ENCODE data around the gene MOV10L1.

The MOV10L1 gene

DNA sequence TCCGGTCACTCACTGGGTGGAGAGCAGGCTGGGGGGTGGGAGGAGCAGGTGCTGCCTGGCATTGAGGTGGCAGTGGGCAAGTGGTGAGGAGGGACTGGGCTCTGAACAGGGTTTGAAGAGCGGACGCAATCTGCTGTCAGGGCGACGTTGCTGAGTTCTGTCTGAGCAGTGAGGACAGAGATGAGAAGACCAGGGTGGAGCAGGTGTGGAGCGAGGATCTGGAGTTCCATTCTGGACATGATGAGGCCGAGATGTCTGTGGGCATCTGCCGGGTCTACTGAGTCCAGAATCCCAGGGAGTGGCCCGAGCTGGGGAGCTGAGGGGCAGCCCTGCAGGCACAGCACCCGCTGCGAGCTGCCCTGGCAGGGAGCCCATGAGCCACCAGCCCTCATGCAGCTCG is 2.2 kb upstream of the MOV10L1 start:
- TF ChIP-seq, protein P1, sequence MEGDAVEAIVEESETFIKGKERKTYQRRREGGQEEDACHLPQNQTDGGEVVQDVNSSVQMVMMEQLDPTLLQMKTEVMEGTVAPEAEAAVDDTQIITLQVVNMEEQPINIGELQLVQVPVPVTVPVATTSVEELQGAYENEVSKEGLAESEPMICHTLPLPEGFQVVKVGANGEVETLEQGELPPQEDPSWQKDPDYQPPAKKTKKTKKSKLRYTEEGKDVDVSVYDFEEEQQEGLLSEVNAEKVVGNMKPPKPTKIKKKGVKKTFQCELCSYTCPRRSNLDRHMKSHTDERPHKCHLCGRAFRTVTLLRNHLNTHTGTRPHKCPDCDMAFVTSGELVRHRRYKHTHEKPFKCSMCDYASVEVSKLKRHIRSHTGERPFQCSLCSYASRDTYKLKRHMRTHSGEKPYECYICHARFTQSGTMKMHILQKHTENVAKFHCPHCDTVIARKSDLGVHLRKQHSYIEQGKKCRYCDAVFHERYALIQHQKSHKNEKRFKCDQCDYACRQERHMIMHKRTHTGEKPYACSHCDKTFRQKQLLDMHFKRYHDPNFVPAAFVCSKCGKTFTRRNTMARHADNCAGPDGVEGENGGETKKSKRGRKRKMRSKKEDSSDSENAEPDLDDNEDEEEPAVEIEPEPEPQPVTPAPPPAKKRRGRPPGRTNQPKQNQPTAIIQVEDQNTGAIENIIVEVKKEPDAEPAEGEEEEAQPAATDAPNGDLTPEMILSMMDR (IDR thresholded peaks at IDR 0.05), result no peak
- H3K27ac ChIP-seq, result no peak overlapping the region
- no peak overlapping the region for H3K4me3 ChIP-seq
- intact Hi-C loops (cut with DNase I; ENCODE audit: low total_unique reads), result no loop called here
- peaks cover 0 to 10% (median 0%) of the 10 kb centered on the region in 3 donors for H3K9me3 ChIP-seq
- H3K27me3 ChIP-seq, result peaks cover 0 to 58% of the 10 kb centered on the region in 2 donors
- no peaks in the 10 kb centered on the region for H3K36me3 ChIP-seq
- H3K4me1 ChIP-seq, result peaks cover 0 to 3% (median 0%) of the 10 kb centered on the region in 4 donors
- DNase-seq, result no peak

DNA sequence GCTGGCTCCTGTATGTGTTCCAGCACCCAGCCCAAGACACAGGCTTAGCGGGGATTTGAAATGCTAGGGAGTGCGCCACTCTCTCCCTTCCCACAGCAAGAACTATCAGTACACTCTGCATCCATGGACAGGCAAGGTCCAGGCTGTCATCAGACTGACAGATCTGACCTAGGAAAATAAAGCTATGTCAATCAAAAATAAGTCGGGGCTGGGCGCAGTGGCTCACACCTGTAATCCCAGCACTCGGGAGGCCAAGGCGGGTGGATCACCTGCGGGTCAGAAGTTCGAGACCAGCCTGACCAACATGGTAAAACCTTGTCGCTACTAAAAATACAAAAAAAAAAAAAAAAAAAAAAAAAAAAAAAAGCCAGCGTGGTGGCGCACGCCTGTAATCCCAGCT is 1.7 kb upstream of the MOV10L1 start:
- intact Hi-C loops (cut with DNase I; ENCODE audit: low total_unique reads), result no loop called here
- DNase-seq, result no peak
- TF ChIP-seq, protein P1 (IDR thresholded peaks at IDR 0.05), result no peak
- Histone ChIP-seq H3K4me3 (no peak overlapping the region), H3K4me1 (peaks cover 0 to 3% (median 0%) of the 10 kb centered on the region in 4 donors), H3K9me3 (peaks cover 0 to 10% (median 0%) of the 10 kb centered on the region in 3 donors), H3K36me3 (no peaks in the 10 kb centered on the region), H3K27ac (no peak overlapping the region), H3K27me3 (peaks cover 0 to 54% of the 10 kb centered on the region in 2 donors)

DNA sequence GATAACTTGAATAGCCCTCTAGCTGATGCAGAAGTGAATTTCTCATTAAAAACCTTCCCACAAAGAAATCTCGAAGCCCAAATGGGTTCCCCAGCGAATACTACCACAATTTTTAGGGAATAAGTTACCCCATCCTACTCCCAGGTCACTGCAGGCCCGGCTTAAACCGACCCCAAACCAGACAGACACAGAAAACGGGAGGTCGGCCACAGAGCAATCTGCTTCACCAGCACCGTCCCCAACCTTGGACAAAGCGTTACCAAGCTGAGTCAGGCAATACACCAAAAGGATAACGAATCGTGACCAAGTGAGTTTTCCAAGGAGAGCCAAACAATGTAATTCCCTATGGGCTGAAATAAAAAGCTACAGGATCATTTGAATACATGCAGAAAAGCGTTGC is 575 bp upstream of the MOV10L1 start:
- Histone ChIP-seq H3K27ac (no peak overlapping the region), H3K36me3 (no peaks in the 10 kb centered on the region), H3K9me3 (peaks cover 0 to 10% (median 0%) of the 10 kb centered on the region in 3 donors), H3K4me1 (peaks cover 0 to 3% (median 0%) of the 10 kb centered on the region in 4 donors), H3K4me3 (no peak overlapping the region), H3K27me3 (peaks cover 0 to 43% of the 10 kb centered on the region in 2 donors)
- TF ChIP-seq, protein P1 (IDR thresholded peaks at IDR 0.05), result no peak
- intact Hi-C loops (cut with DNase I; ENCODE audit: low total_unique reads), result no loop called here
- no peak for DNase-seq

DNA sequence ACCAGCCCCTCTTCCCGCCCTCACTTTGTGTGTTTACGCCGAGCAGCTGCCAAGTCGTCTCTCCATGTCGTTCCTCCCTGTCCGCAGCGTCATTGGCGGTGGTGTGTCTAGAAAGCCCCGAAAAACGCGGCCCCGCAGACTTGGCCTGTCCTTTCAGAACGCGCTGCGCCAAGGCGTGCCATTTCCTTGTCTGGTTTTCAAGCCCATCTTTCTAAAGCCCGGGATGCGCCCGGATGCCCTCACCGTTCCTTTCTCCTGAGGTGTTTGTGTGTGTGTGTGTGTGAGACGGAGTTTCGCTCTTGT is 557 bp downstream of the MOV10L1 start:
- peaks cover 0 to 3% (median 0%) of the 10 kb centered on the region in 4 donors for H3K4me1 ChIP-seq
- H3K9me3 ChIP-seq, result peaks cover 0 to 10% (median 0%) of the 10 kb centered on the region in 3 donors
- DNase-seq, result no peak
- TF ChIP-seq, protein P1 (IDR thresholded peaks at IDR 0.05), result no peak
- intact Hi-C loops (cut with DNase I; ENCODE audit: low total_unique reads), result no loop called here
- no peaks in the 10 kb centered on the region for H3K36me3 ChIP-seq
- no peak overlapping the region for H3K27ac ChIP-seq
- H3K27me3 ChIP-seq, result peaks cover 0 to 38% of the 10 kb centered on the region in 2 donors
- no peak overlapping the region for H3K4me3 ChIP-seq

DNA sequence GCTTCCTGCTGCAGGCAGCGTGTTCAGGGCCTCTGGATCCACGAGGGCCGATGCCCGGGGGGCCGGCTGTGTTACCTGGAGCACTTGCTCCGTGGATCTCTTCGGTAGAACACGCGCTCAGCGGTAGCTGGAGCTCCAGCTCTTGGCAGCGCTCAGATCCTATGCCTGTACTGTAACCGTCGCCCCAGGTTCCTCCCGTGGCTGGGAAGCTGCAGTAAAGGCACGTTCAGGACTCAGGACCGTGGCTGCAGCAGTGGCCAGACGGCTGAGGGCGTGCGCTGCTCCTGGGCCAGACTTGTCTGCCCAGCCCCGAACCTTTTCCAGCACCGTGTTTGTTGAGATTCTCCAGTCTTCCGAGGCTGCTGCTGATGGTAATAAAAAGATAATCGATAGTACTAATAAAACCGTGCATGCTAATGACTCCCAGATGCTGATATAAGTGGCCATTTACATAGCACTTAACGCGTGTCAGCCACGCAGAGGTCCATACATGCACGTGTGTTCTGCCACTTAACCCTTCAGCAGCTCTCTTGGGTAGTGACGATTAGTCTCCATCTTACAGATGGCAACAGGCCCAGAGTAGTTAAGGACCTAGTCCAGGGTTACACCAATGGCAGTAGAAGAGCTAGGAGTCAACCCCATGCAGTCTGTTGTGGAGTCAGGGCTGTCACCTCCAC is 1.4 kb downstream of the MOV10L1 start:
- DNase-seq, result no peak
- intact Hi-C loops (cut with DNase I; ENCODE audit: low total_unique reads), result no loop called here
- H3K4me3 ChIP-seq, result no peak overlapping the region
- H3K9me3 ChIP-seq, result peaks cover 0 to 10% (median 0%) of the 10 kb centered on the region in 3 donors
- H3K36me3 ChIP-seq, result no peaks in the 10 kb centered on the region
- TF ChIP-seq, protein P1 (IDR thresholded peaks at IDR 0.05), result no peak
- H3K4me1 ChIP-seq, result peaks cover 0 to 3% (median 0%) of the 10 kb centered on the region in 4 donors
- peaks cover 0 to 38% of the 10 kb centered on the region in 2 donors for H3K27me3 ChIP-seq
- no peak overlapping the region for H3K27ac ChIP-seq

All from tibial artery (tissue), 4 donors.